ENCODE data around the gene PABPN1L. TPM values are rescaled to one million over a fixed set of nuclear protein-coding genes. Genes with fewer than 3 reads are reported as not detected.

Gene PABPN1L
- total and polyA plus RNA-seq, 2 of the 13 experiments (the other 11 are each of a cell fraction or from before 2014, with no cell fraction given): not detected

GRCh38 chr16:88826070-88826840 lies 40.2 kb downstream of the PABPN1L start:
- H3K79me2 ChIP-seq (ENCODE audit: insufficient read depth, low read length): no peaks in the 10 kb centered on the region
- intact Hi-C loops (cut with micrococcal nuclease; ENCODE audit: unreplicated experiment): no loop called here
- H3K27me3 ChIP-seq (ENCODE audit: control insufficient read depth in 1 of 2, insufficient read depth in 2 of 2, low read length in 2 of 2): no peaks in the 10 kb centered on the region
- H3K4me2 ChIP-seq (ENCODE audit: low read depth, low read length): no peak overlapping the region
- no peak overlapping the region for H3K9ac ChIP-seq (ENCODE audit: insufficient read depth, low read depth, low read length)
- no peaks in the 10 kb centered on the region for H4K20me1 ChIP-seq (ENCODE audit: insufficient read depth, low read length)
- TF ChIP-seq GATAD1 (CRISPR knock-in tag; IDR thresholded peaks at IDR 0.05) (no peak), E2F1 (CRISPR knock-in tag; IDR thresholded peaks at IDR 0.05) (no peak), TMF1 (CRISPR knock-in tag; IDR thresholded peaks at IDR 0.05; ENCODE audit: low read depth) (no peak), ZFP62 (CRISPR knock-in tag; IDR thresholded peaks at IDR 0.05) (no peak), NCOR1 (IDR thresholded peaks at IDR 0.05; ENCODE audit: borderline replicate concordance, low read length) (no peak), STAG1 (CRISPR knock-in tag; IDR thresholded peaks at IDR 0.05) (no peak), ISX (CRISPR knock-in tag; conservative IDR thresholded peaks at IDR 0.05) (no peak), ETV5 (CRISPR knock-in tag; IDR thresholded peaks at IDR 0.05; ENCODE audit: borderline replicate concordance) (no peak), EED (CRISPR knock-in tag; IDR thresholded peaks at IDR 0.05) (no peak), SIX4 (CRISPR knock-in tag; IDR thresholded peaks at IDR 0.05) (no peak), ZIK1 (CRISPR knock-in tag; IDR thresholded peaks at IDR 0.05; ENCODE audit: borderline replicate concordance, low read depth) (no peak), NFE2 (CRISPR knock-in tag; IDR thresholded peaks at IDR 0.05) (no peak), ZNF746 (CRISPR knock-in tag; IDR thresholded peaks at IDR 0.05) (no peak), ZNF280D (CRISPR knock-in tag; IDR thresholded peaks at IDR 0.05) (no peak), XBP1 (CRISPR knock-in tag; IDR thresholded peaks at IDR 0.05) (no peak), ZNF691 (CRISPR knock-in tag; IDR thresholded peaks at IDR 0.05; ENCODE audit: borderline replicate concordance, low read depth) (no peak), HMG20A (CRISPR knock-in tag; IDR thresholded peaks at IDR 0.05; ENCODE audit: borderline replicate concordance) (no peak), GMEB1 (CRISPR knock-in tag; IDR thresholded peaks at IDR 0.05; ENCODE audit: borderline replicate concordance) (no peak), ZNF235 (CRISPR knock-in tag; IDR thresholded peaks at IDR 0.05; ENCODE audit: borderline replicate concordance) (no peak)
- no peak for FAIRE-seq
- no peak for DNase-seq (ENCODE audit: low spot score)
- no peak overlapping the region for H2AFZ ChIP-seq (ENCODE audit: low read length)
- BruUV-seq (replicated peaks): no TSS peak
- no peaks in the 10 kb centered on the region for H3K9me3 ChIP-seq (ENCODE audit: low read length)
- H3K36me3 ChIP-seq (replicated peaks in 1 of 2; ENCODE audit: control insufficient read depth in 1 of 2, insufficient read depth in 2 of 2, low read length in 2 of 2): no peaks in the 10 kb centered on the region
- in situ Hi-C loops (cut with HindIII; ENCODE audit: extremely low pct_ligation_motif_present, low pct_unique_long_range_greater_than_20kb): no loop called here
- H3K4me1 ChIP-seq (ENCODE audit: insufficient read depth, low read length): peaks cover 2% of the 10 kb centered on the region; the same call in 1 of the 2 replicates
- CTCF ChIA-PET (ENCODE audit: low intra/inter-chr PET ratio, low total read pairs): no interaction called here
- no peak overlapping the region for H3K4me3 ChIP-seq (replicated peaks in 1 of 3; ENCODE audit: insufficient read depth in 1 of 3, low read depth in 2 of 3, low read length in 3 of 3)
- ATAC-seq: no peak
- POLR2A ChIA-PET: no interaction called here
- no peak overlapping the region for H3K27ac ChIP-seq (ENCODE audit: extremely low read length, insufficient read depth, low read length)
- 96% methylated on average over 22 of the region's 26 CpGs for WGBS (ENCODE audit: low lambda C conversion rate)

All from HepG2 (cell line).